GM12801 (cell line): ENCODE measurements around the gene MYB.

ENCODE experiments used
- CTCF ChIP-seq: IDR thresholded peaks from one replicate; pipeline ENCODE4 v1.5.1; 2011; ENCODE audit warnings: control low read depth; ENCODE audit not compliant: insufficient read length; ENCODE audit errors: extremely low read depth

Gene MYB

DNA sequence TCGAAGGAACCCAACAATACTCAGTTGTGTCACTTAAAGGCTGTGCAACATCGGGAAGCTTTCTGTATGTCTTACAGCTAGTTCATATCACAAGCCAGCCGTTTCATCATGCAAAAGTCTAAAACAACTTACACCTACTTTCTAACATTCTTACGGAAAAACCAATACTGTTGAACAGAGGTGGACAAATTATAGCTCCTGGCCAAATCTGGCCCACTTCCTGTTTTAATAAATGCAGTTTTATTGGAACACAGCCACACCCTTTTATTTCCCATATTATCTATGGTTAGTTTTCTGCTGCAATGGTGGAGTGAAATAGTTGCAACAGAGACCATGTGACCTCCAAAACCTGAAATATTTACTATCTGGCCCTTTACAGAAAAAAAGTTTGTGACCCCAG, 46.6 kb downstream of the MYB start:
- TF ChIP-seq CTCF: no peak

DNA sequence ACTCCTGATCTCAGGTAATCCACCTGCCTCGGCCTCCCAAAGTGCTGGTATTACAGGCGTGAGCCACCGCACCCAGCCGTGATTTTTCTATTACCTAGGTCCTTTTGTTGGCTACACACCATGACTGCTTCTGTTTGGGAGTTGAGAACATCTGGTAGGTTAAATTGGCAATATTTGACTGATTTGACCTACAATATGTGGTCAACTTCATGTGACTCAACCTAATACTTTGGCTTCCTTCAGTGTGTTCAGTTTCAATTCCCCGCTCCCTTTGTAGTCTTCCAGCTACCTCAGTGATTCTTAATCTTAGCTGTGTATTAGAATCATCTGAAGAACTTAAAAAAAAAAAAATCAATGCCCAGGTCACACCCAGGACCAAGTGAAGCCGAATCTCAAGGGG, 47.4 kb downstream of the MYB start:
- no peak for TF ChIP-seq CTCF

DNA sequence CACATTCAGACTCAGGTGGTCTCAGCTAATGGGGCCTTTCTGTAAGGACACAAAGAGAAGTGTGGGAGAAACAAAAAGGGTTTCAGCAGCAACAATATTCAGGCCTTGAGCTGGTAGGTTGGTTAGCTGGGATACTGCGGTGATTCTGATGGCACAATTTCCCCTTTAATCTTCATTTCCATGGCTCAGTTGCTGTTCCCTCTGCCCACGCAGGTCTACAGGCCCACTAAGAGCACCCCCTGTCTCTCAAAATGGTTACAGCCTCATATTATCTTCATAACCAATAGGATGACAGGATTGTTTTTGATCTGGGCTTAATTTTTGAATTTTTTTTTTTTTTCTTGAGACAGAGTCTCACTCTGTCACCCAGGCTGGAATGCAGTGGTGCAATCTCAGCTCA, 48.9 kb downstream of the MYB start:
- TF ChIP-seq CTCF: no peak

GRCh38 chr6:135230711-135231468, 49.8 kb downstream of the MYB start:
- no peak for TF ChIP-seq CTCF

DNA sequence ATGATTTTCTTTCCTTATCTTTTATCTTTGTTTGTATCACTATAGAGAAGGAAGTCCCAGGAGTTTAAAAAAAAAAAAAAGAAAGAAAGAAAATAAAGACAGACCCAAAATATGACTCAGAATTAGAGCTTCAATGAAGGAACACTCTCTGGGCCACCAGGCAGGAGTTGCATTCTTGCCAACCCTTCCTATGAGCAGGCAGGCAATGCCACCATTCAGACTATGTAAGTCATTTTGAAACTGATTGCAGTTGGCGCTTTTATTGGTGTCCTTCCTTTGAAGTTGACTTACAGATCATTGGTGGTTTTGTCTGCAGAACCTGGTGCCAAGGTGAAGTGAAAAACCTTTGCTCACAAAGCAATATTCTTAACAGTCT, 50.3 kb downstream of the MYB start:
- TF ChIP-seq CTCF: no peak

DNA sequence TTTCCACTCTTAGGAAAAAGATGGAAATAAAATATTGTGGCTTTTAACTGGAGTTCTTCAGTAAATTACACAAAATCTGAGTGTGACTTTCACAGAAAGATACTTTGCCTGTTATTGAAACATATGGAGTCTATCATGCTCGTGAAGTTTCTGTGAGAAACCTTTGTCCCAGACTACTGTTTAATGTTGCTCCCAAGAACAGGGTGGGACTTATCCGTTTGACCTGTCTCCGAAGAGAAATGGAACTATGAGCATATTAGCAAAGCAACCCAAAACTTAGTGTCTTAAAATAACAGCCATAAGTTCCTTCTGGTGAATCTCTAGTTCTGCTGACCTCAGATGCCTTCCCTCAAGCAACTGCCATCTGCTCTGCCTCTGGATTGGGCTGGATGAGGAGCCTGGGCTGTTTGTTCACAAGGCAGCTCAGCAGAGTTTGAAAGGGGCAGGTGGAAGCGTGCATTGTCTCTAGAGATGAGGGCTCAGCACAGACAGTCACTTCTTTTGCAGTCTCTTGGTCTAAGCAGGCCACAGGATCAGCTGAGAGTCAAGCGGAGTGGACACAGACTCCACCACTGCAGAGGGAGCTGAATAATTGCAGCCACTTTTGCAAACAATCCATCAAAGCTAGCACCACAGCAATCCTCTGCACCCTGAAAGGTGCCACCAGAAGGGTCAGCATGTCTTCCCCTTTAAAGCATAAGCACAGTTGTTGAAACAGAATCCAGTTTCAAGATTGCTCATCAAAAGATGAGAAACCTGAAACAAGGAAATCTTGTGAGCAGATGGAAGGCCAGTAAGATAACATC, 52.8 kb downstream of the MYB start:
- no peak for TF ChIP-seq CTCF

- no peak for TF ChIP-seq CTCF
These were observed 53.3 kb downstream of the MYB start for GRCh38 chr6:135234492-135234780.
